ENCODE data around the gene PGGT1B. TPM values are rescaled to one million over a fixed set of nuclear protein-coding genes. Genes with fewer than 3 reads are reported as not detected.
A peak's percentile ranks its signal among the peaks of the same experiment; 100 is the strongest.

Gene PGGT1B
- total RNA-seq, 1 experiment from 2014 or later = 31.1 TPM

GRCh38 chr5:115170134-115170928, 92.3 kb downstream of the PGGT1B start:
- POLR2A ChIA-PET (ENCODE audit: unreplicated experiment) = no interaction called here
- Histone ChIP-seq H3K9me2 (ENCODE audit: insufficient read depth) (no peaks in the 10 kb centered on the region), H3K9me3 (ENCODE audit: insufficient read depth, low read depth) (no peaks in the 10 kb centered on the region), H3K27me3 (ENCODE audit: insufficient read depth, low read depth) (peaks cover 5% of the 10 kb centered on the region; the same call in 1 of the 2 replicates), H3K4me1 (replicated peaks; ENCODE audit: insufficient read depth) (no peaks in the 10 kb centered on the region), H3F3A (ENCODE audit: insufficient read depth, low read depth) (no peaks in the 10 kb centered on the region), H3K79me2 (ENCODE audit: low read depth) (no peaks in the 10 kb centered on the region), H3K4me2 (peak overlapping the region; percentile 90), H2AFZ (peak overlapping the region; percentile 90), H4K20me1 (ENCODE audit: insufficient read depth) (no peaks in the 10 kb centered on the region), H3K36me3 (ENCODE audit: low read depth) (no peaks in the 10 kb centered on the region), H3K4me3 (peak overlapping the region; percentile 81), H3K27ac (no peak overlapping the region)
- TF ChIP-seq CTCF (conservative IDR thresholded peaks at IDR 0.05) (no peak), EZH2 (IDR thresholded peaks at IDR 0.05; ENCODE audit: low read depth) (no peak)
- no peak for DNase-seq
- intact Hi-C loops (cut with micrococcal nuclease; ENCODE audit: unreplicated experiment) = no loop called here
- CTCF ChIA-PET = no interaction called here
- BruUV-seq (replicated peaks) = no TSS peak

GRCh38 chr5:115169487-115170133, 93.1 kb downstream of the PGGT1B start, which contains the start of gene TRIM36:
TSS of gene TRIM36 (minus strand) at chr5:115169908. CDS start at chr5:115169634, 274 bp downstream.
- no peaks in the 10 kb centered on the region for H3F3A ChIP-seq (ENCODE audit: insufficient read depth, low read depth)
- no peaks in the 10 kb centered on the region for H3K79me2 ChIP-seq (ENCODE audit: low read depth)
- peak within 1 kb of the TSS; percentile 81 for H3K4me3 ChIP-seq
- no peaks in the 10 kb centered on the region for H3K36me3 ChIP-seq (ENCODE audit: low read depth)
- no peak for TF ChIP-seq CTCF (conservative IDR thresholded peaks at IDR 0.05)
- no peak for TF ChIP-seq EZH2 (IDR thresholded peaks at IDR 0.05; ENCODE audit: low read depth)
- no peaks in the 10 kb centered on the region for H3K9me2 ChIP-seq (ENCODE audit: insufficient read depth)
- no TSS peak for BruUV-seq (replicated peaks)
- H2AFZ ChIP-seq = peak within 1 kb of the TSS; percentile 98
- intact Hi-C loops (cut with micrococcal nuclease; ENCODE audit: unreplicated experiment) = no loop called here
- H3K4me1 ChIP-seq (replicated peaks; ENCODE audit: insufficient read depth) = no peaks in the 10 kb centered on the region
- H3K27me3 ChIP-seq (ENCODE audit: insufficient read depth, low read depth) = peaks cover 5% of the 10 kb centered on the region; the same call in 1 of the 2 replicates
- no peak within 1 kb of the TSS for H3K27ac ChIP-seq
- peak; percentile 80 to 96 for DNase-seq
- ChIA-PET CTCF (no interaction called here), POLR2A (ENCODE audit: unreplicated experiment) (no interaction called here)
- peak within 1 kb of the TSS; percentile 90 for H3K4me2 ChIP-seq
- H4K20me1 ChIP-seq (ENCODE audit: insufficient read depth) = no peaks in the 10 kb centered on the region
- H3K9me3 ChIP-seq (ENCODE audit: insufficient read depth, low read depth) = no peaks in the 10 kb centered on the region

- no peaks in the 10 kb centered on the region for H4K20me1 ChIP-seq (ENCODE audit: insufficient read depth)
- H3K27me3 ChIP-seq (ENCODE audit: insufficient read depth, low read depth) = peaks cover 5% of the 10 kb centered on the region; the same call in 1 of the 2 replicates
- TF ChIP-seq CTCF (conservative IDR thresholded peaks at IDR 0.05) (no peak), EZH2 (IDR thresholded peaks at IDR 0.05; ENCODE audit: low read depth) (no peak)
- no peaks in the 10 kb centered on the region for H3F3A ChIP-seq (ENCODE audit: insufficient read depth, low read depth)
- ChIA-PET CTCF (no interaction called here), POLR2A (ENCODE audit: unreplicated experiment) (no interaction called here)
- intact Hi-C loops (cut with micrococcal nuclease; ENCODE audit: unreplicated experiment) = no loop called here
- H3K36me3 ChIP-seq (ENCODE audit: low read depth) = no peaks in the 10 kb centered on the region
- DNase-seq = peak in 1 of 2 experiments; percentile 11
- H3K4me2 ChIP-seq = peak overlapping the region; percentile 90
- no peak overlapping the region for H3K27ac ChIP-seq
- peak overlapping the region; percentile 98 for H2AFZ ChIP-seq
- H3K79me2 ChIP-seq (ENCODE audit: low read depth) = no peaks in the 10 kb centered on the region
- H3K9me2 ChIP-seq (ENCODE audit: insufficient read depth) = no peaks in the 10 kb centered on the region
- no peaks in the 10 kb centered on the region for H3K4me1 ChIP-seq (replicated peaks; ENCODE audit: insufficient read depth)
- H3K4me3 ChIP-seq = peak overlapping the region; percentile 81
- H3K9me3 ChIP-seq (ENCODE audit: insufficient read depth, low read depth) = no peaks in the 10 kb centered on the region
- no TSS peak for BruUV-seq (replicated peaks)
Measured at GRCh38 chr5:115168829-115169486, 93.7 kb downstream of the PGGT1B start.
